ENCODE measurements around the gene PTPRE.

- TF ChIP-seq MAX (IDR thresholded peaks at IDR 0.05): no peak
- TF ChIP-seq CTCF (IDR thresholded peaks at IDR 0.05 in 2 of 3, conservative IDR thresholded peaks at IDR 0.05 in 1 of 3; ENCODE audit: borderline replicate concordance in 1 of 3, insufficient read depth in 1 of 3, low read depth in 2 of 3, low read length in 2 of 3): no peak
- no peak for TF ChIP-seq REST (IDR thresholded peaks at IDR 0.05; ENCODE audit: low read depth)
- TF ChIP-seq JUND (IDR thresholded peaks at IDR 0.05): no peak
- TF ChIP-seq RAD21 (IDR thresholded peaks at IDR 0.05; ENCODE audit: low read depth): no peak
- no peak for TF ChIP-seq POLR2A (IDR thresholded peaks at IDR 0.05; ENCODE audit: borderline replicate concordance, extremely low read depth, insufficient read depth, insufficient read length)
- TF ChIP-seq EZH2 (IDR thresholded peaks at IDR 0.05): no peak
Measured at GRCh38 chr10:128032466-128032865, 125.6 kb downstream of the PTPRE start.

All from HCT116 (cell line).